ENCODE results near the gene ALX4. TPM values are rescaled to one million over a fixed set of nuclear protein-coding genes. Genes with fewer than 3 reads are reported as not detected.

The ALX4 gene
- total RNA-seq, 1 donor from 2014 or later = 0.05 TPM

GRCh38 chr11:44275241-44275640 lies 34.7 kb downstream of the ALX4 start:
- Mint-ChIP-seq H3K4me3 (no peak overlapping the region), H3K4me1 (no peaks in the 10 kb centered on the region), H3K27ac (ENCODE audit: unreplicated experiment) (no peak overlapping the region), H3K9me3 (peaks cover 2% of the 10 kb centered on the region), H3K27me3 (ENCODE audit: low read depth) (peaks cover 6% of the 10 kb centered on the region), H3K36me3 (ENCODE audit: low read depth) (peaks cover 4% of the 10 kb centered on the region)
- TF ChIP-seq CTCF (conservative IDR thresholded peaks at IDR 0.05) = no peak
- DNase-seq (ENCODE audit: low read depth, low spot score) = no peak

GRCh38 chr11:44274404-44274803 lies 35.5 kb downstream of the ALX4 start:
- TF ChIP-seq CTCF (conservative IDR thresholded peaks at IDR 0.05) = no peak
- Mint-ChIP-seq H3K27me3 (ENCODE audit: low read depth) (no peaks in the 10 kb centered on the region), H3K27ac (ENCODE audit: unreplicated experiment) (no peak overlapping the region), H3K4me1 (no peaks in the 10 kb centered on the region), H3K9me3 (peaks cover 2% of the 10 kb centered on the region), H3K36me3 (ENCODE audit: low read depth) (peaks cover 4% of the 10 kb centered on the region), H3K4me3 (no peak overlapping the region)
- DNase-seq (ENCODE audit: low read depth, low spot score) = no peak

- TF ChIP-seq CTCF (conservative IDR thresholded peaks at IDR 0.05) = no peak
- H3K27ac Mint-ChIP-seq (ENCODE audit: unreplicated experiment) = no peak overlapping the region
- no peak for DNase-seq (ENCODE audit: low read depth, low spot score)
These were observed 38.7 kb downstream of the ALX4 start for GRCh38 chr11:44271286-44271685.

GRCh38 chr11:44270403-44271273 lies 39.3 kb downstream of the ALX4 start:
- TF ChIP-seq CTCF (conservative IDR thresholded peaks at IDR 0.05) = no peak
- Mint-ChIP-seq H3K4me3 (no peak overlapping the region), H3K27me3 (ENCODE audit: low read depth) (peaks cover 3% of the 10 kb centered on the region), H3K4me1 (no peaks in the 10 kb centered on the region), H3K36me3 (ENCODE audit: low read depth) (peaks cover 7% of the 10 kb centered on the region), H3K27ac (ENCODE audit: unreplicated experiment) (no peak overlapping the region), H3K9me3 (peaks cover 2% of the 10 kb centered on the region)
- no peak for DNase-seq (ENCODE audit: low read depth, low spot score)

More at GRCh38 chr11:44271286-44271685, 38.7 kb downstream of the ALX4 start:
- Mint-ChIP-seq H3K4me3 (no peak overlapping the region), H3K36me3 (ENCODE audit: low read depth) (peaks cover 7% of the 10 kb centered on the region), H3K27me3 (ENCODE audit: low read depth) (peaks cover 3% of the 10 kb centered on the region), H3K4me1 (no peaks in the 10 kb centered on the region), H3K9me3 (peaks cover 2% of the 10 kb centered on the region)

GRCh38 chr11:44269369-44270351 lies 40.3 kb downstream of the ALX4 start:
- peaks cover 3% of the 10 kb centered on the region for H3K27me3 Mint-ChIP-seq (ENCODE audit: low read depth)
- H3K9me3 Mint-ChIP-seq = peaks cover 2% of the 10 kb centered on the region
- no peak overlapping the region for H3K4me3 Mint-ChIP-seq
- DNase-seq (ENCODE audit: low read depth, low spot score) = no peak
- no peaks in the 10 kb centered on the region for H3K4me1 Mint-ChIP-seq
- H3K36me3 Mint-ChIP-seq (ENCODE audit: low read depth) = peaks cover 7% of the 10 kb centered on the region
- no peak for TF ChIP-seq CTCF (conservative IDR thresholded peaks at IDR 0.05)
- no peak overlapping the region for H3K27ac Mint-ChIP-seq (ENCODE audit: unreplicated experiment)

Measured in neural crest cell (in vitro differentiated cells).